DMS53 treated with DMSO at 0.1 percent for 48 hours (cell line): ENCODE measurements around the gene CCDC33.

Experiments
- DNase-seq: peaks from one replicate; lab custom pipeline; 2025; ENCODE audit not compliant: unreplicated experiment; lab: John Stamatoyannopoulos, UW

Gene CCDC33

DNA sequence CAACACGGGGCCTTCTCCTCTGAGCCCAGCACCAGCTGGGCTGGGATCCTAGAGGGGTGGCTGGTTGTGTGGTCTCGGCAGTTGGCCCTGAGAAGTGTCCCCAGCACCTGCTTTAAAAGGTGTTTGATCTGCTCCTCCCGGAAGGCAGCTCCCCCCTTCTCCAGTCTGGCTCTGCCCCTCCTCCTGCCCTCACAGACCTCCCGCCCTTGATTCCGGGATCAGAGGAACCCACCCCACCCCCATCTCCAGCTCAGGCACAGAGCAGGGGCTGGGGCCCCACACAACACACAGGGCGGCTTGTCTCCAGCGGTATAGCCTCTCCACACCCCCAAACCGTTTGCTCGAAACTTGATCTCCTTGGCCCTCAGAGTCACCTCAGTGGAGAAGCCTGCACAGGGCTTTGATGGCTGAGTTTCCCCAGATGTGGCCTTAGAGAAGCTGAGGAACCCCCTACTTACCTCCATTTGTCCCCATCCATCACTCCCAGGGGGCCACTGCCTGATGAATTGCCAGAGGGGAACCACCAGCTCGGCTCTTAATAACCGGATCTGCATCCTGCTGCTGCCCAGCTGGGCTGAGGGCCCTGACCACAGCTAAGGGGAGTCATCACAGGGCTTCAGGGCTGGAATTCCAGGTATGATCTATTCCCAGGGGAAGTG is 27.1 kb upstream of the CCDC33 start:
- no peak for DNase-seq

DNA sequence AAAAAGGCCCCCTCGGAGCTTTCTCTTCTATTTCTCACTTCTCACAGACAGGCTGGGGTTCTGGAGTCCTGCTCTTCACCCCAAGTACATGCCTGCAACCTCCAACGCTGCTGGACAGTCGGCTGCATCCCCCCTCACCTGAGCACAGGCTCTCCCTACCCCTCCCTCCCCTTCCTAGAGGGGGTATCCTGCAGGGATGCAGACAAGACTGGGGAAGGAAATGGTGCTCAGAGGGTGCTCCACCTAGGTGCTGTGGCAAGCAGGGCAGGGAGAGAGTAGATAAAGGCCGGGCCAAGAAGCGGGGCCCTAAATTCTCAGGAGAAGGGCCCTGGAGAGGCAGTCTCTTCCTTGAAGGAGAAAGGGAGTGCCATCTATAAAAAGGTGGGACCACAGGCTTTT is 26.6 kb upstream of the CCDC33 start:
- no peak for DNase-seq

DNA sequence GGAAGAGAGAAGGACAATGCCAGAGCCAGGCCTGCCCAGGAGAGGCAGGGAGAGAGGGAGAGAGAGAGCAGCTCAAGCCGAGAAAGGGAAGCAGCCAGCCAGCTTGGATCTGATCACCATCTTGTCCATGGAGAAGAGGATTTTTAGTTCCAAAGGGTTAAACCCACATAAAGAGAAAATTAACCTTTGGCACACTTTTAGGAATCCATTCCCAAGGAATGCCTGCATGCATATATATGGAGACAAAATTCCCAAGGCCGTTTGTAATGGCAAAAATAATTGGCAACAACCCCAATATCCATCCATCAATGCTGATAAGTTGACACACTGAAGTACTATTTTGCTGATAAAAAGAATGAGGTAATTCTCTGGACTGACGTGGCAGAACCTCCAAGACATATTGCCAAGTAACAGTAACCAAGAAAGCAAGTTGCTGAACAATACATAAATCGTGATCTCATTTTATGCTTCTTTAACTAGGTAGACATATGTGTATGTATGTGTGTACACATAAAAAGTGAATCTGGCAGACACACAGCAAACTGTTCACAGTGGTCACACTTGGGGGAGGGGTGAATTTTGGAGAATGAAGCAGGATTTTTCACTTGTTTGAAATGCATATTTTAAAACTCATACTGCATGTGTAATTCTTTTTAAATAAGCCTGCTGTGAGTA is 26.0 kb upstream of the CCDC33 start:
- DNase-seq, result no peak

DNA sequence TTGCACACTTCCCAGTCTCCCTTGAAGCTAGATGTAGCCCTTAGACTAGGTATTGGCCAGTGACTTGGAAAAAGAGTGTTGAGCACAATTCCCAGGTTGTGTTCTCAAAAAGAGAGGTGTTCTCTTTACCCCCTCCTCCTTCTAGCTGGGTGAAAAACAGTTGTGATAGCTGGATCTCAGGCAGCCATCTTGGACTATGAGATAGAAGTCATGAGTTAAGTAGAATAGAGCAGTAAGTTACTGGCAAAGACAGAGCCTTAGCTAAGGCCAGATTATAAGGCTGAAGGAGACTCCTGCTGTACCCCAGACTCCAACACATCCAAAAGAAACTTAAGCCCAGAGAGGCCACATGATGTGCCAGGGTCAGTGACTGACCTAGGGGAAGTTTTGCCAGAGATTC is 25.4 kb upstream of the CCDC33 start:
- DNase-seq, result no peak

DNA sequence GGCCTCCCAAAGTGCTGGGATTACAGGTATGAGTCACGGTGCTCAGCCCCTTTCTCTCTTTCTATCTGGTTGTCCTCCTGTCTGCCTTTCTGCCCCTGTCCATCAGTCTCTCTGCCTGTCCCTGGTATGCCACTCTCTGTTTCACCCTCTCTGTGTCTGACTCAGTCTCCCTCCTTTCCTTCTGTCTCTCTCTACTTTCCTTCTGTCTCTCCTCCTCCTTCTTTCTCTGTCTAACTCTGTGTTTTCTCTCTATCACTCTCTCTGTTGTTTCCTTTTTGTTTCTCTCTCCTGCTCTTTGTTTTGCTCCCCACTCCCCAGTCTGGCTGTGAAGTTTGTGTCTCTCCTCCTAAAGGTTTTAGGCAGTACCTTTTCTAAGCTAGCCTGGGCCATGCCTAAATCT is 24.5 kb upstream of the CCDC33 start:
- no peak for DNase-seq

DNA sequence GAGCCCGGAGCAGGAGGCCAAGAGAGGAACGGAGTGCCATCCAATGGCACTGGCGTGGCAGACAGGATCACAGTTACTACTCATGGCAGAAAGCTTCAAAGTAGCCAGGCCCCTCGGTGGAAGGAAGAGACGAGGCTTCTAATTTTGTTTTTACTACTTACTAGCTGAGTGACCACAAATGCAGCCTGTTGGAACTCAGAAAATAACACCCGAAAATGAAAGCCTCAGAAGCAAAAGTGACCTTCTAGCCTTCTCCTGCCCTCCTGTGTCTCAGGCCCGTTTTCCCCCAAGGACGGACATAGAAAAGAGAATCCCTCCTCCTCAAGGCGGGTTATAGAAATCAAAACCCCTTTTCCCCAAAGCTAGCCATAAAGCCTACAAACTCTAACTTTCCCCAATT is 23.6 kb upstream of the CCDC33 start:
- no peak for DNase-seq

DNA sequence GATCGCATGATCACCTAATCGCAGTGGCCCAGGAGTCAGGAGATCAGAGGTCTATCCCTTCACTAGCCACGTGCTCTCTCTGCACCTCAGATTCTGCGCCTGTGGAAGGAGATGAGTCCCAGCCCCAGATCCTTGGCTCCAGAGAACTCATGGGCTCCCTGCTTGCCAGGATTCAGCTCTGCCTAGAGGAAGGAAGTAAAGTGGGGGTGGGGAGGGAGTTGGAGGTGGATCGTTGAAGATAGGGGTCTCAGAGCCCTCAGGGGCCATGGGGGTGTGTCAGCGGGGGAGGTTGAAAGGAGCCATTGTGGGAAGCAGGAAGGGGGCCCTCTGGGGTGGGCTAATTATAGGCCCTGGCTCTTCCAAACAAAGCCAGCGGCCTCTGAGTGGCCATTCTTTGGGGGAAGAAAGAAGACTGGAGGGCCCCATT is 22.3 kb upstream of the CCDC33 start:
- DNase-seq, result no peak

DNA sequence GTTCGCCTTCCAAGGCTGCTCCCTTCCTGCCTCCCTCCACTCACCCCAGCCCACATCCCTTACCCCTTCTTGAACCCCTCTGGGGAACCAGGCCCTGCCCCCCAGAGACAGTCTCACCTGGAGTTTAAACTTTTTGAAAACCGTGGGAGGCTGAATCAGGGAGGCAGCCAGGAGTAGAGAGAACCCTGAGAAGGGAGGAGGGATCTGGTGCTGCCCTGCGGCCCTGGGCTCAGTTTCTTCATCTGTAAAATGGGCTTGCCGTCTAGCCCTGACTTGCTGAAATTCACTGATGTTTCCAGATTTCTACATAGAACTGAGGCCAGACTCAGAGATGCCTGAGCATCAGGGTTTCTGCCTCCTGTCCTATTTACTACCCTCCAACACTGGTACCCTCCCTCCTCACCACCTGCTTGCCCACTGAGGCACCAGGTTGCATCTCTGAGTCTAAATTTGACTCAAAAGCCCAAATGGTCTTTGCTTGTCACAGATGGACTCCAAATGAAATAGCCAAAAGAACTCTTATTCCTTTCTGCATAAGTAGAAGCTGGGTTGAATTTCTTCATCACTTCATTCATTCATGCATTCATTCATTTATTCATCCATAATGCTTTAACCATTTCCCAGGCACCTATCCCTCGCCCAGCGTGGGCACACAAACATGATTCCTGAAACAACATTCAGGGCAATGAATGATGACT is 21.7 kb upstream of the CCDC33 start:
- no peak for DNase-seq

DNA sequence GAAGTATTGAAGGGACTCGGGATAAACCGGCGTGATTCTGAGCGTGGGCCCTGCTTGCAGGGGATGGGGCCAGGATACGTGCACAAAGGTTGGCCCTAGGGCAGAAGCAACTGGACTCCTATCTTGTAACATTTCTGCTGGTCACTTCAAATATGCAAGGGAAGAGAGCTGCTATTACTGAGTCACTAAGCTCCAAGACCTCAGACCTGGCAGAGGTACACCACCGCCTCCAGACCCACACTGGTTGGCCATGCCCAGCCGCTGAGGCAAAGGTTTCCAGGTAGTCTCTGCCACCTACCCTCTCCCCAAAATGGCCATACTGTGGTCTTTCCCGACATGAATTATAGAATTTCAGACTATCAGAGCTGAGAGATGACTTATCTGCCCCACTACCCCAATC is 20.2 kb upstream of the CCDC33 start:
- no peak for DNase-seq

DNA sequence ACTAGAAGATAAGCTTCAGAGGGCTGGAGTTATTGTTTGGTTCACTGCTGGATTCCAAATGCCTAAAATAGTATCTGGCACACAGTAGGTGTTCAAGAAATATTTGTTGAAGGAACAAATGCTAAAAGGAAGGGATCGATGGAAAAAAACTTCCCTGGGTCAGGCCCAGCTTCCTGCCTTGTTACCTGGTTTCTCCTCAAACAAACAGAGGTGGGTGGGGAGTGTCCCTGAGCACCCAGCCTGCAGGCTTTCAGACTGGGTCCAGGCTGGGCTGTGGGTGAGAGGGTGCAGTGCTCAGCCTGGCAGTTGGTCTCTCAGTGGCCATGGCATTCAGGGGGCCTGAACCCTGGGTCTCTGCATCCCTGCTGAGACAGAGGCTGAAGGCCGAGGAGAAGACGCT is 19.2 kb upstream of the CCDC33 start:
- DNase-seq, result no peak

DNA sequence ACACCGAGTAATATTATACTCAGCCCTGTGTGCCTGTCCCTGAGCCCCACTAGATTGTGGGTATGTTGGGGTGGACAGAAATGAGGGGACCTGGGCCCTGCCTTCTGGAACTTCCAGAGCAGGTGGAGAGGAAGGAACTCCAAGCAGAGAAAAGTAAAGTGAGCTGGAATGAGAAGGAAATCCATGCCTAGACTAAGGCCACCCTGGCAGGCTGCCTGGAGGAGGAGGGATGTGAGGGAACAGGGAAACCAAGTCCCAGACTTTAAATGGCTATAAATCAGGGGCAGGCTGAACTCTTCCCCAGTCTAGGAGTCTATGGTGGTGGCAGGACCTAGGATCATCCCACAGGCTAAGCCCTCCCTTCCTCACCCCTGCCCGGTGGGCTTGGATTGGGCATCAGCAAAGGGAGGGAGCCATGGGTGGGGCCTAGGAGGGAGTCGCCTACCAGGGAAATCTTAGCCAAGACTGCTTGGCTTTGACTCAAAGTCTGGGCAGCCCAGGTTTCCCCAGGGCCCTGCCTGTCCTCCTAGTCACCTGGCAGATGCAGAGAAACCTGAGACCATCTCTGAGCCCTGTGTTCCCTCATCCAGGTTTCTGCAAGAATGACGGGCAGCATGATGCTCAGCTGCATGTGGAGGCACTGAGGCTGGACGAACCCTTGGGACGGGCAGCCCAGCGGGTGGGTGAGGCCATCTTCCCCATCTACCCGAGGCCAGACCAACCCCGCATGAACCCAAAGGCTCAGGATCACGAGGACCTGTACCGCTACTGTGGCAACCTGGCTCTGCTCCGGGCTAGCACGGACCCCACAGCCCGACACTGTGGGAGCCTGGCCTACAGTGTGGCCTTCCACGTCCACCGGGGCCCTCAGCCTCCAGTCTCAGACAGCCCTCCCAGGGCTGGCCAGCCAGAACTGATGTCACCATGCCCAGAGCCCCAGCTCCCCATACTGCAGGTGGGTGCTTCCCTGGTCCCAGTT is 17.9 kb upstream of the CCDC33 start:
- no peak for DNase-seq

DNA sequence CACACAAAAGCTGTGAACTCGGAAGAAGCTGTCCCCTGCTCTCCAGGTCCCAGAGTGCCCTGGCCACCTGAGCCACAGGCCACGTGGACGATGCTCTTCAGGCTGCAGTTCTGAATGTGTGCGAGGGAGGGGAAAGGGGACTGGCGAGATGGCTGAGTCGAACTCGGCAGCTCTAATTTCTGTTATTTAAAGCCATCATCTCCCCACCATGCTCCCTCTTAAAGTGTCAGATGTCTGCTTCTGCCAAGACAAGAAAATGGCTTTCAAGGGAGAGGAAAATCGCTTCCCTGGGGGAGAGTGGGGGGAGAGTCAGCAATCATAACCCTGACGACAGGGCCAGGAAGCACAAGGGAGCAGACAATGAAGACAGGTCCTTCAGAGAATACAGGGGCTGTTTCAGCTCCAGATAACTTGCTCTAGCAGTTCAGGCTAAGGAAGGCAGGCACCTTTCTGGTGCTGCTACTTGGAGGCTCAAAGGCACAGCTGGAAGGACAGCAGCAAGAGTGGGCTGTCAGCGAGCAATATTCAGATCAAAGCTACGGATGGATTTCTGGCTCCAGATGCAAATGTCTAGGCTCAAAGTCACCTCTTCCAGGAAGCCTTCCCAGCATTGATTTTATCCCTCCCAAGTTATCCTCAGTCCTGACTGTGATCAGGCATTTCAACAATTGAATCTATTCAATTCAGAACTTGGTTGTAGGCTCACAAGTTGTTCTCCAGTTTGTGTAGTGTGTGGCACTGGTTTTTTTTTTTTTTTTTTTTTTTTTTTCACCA is 15.5 kb upstream of the CCDC33 start:
- no peak for DNase-seq

DNA sequence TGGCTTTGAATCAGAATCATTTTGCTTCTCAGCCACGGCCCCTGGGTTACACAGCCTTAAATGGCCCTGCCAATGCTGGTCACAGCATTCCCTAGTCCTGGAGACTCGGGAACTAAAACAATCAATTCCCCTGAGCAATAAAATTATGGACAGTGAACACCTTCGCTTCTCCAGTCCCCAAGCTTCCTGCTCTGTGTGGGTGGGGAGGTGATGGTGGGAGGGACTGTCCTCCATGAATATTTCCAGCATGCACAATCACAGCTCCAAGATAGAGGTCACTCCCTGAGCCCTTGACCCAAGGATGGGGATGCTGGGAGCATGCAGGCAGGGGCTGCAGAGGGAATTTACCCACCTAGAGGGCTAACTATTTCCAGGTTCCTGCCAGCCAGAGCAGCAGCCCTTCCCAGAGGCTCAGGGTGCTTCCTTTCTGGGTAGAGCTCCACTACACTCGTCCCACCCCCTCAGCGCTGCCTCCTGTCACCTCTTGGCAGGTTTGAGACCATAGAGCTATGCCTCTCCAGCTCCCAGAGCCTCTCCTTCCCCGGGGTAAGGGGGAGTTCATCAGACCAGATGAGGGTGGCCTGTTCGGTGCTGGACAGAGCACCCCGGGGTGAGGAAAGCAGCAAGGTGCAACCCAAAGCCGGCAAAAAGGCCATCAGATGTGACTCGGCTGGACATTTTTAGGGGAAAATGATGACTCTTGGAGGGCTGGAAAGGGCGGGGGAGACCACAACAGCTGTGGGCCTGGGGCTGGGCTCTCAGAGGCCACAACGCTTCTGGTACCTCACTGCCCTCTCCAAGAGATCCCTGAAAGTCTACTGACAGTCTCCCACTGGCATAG is 14.5 kb upstream of the CCDC33 start:
- DNase-seq, result no peak

DNA sequence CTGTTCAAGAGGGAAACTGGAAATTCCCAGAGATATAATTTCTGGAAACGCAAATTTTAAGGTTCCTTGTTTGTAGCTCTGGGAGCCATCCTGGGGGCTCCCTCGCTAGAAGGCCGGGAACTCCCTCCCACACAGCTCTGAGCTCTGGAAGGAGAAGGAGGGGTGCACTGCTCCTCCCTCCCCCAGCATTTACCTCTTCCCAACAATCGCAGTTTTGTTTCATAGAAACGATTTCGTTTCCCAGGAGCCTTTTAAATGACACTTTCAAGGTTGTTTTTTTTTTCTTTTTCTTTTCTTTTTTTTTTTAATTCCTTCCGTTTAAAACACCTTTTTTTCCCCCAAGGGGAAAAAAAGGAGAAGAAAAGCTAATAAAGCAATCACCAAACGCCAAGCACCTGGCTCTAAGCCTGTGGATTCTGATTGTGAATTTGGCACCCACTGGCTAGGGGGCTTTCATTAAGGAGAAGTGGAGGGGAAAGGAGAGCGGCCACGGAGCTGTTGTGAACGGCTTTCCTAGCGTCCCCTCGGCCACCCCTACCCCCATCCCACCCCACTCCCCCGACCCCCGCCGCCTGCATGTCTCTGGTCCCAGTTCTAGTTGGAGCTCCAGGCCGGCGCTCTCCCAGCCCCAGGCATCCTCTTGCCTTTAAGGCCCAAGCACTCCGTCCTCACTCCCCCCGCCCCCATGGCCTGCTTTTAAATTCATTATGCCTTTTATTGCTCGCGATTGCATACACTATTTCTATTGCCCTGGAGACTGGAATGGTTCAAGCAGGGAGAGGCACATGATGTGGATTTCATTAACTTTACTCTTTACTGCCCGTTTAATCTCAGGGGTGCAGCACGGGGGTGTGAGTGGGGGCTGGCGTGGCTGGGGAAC is 13.6 kb upstream of the CCDC33 start:
- no peak for DNase-seq

DNA sequence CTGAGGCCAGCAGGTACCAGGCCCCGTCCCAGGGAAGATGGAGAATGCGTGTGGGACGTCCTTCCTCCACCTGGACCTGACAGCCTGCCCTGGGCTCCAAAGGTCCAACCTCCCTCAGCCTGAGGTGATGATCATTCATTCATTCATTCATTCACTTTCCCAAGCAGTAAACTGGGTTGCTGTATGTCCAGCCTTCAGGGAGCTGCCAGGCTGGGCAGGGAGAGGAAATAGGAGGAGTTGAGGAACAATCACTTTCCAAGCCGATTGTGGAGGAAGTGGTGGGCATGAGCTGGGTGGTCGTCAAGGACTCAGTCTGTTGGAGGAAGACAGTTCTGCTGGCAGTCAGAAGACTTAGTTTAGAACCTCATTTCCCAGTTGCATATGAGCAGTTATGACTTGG is 10.2 kb upstream of the CCDC33 start:
- no peak for DNase-seq

DNA sequence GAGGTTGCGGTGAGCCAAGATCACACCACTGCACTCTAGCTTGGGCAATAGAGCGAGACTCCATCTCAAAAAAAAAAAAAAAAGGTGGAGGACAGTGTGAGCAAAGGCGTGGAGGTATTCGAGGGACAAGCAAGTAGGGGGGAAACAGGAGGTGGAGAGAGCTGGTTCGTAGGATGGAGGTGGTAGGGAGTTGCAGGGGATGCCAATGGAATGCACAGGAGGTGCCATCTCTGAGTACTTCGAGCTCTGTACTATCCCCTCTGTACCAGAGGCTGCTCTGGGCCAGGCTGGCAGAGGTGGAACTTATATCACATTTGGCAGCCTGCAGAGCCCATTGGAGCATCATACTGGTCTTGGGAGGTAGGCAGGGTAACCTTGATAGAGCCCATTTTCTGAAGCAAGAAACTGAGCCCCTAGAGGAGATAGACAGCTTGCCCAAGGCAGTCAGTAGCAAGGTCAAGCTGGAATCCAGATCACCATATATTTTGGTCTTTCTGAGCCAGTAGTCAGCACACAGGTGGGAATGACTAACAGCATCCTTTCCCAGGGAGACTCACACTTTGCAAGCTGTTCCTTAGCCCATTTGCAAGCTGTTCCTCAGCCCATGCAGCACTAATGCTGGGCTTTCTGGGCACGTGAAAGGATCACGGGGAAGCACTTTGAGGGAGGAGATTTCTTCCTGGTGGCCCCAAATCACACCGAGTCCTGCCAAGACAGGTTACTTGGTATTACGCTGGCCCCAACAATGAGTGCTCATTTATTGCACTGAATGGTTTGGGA is 9.2 kb upstream of the CCDC33 start:
- DNase-seq, result no peak

DNA sequence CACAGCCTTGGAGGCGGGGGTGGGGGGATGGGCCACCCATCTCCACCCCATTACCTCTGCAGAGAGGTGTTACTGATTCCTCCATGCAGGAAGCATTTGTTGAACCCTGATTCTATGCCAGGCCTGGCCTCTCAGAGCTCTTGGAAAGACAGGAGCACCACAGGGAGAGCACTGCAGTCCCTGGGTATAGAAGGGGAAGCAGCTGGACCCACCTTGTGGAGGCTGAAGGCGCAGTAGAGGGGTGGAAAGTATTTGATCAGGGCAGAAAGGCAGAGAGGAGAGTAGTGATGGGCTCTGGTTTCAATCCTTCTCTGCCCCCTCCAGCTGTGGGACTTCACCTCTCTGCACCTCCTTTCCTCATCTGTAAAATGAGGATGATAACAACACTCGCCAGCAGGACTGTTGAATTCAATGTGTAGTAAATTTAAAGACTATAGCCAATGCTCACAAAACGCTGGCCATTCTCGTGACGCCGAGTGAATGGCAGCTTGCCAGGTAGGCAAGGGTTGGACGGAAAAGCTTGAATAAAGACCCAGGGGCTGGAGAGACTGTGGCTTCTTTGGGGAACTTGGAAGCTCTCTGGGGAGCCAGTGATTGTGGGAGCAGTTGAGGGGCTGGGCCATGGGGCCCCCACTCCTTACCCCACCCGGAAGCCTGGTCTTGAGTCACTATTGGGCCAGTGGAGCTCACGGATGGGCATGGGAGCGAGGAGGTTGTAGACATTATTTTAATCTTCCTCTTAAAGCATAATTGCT is 8.0 kb upstream of the CCDC33 start:
- no peak for DNase-seq
